DOHH2 (cell line): Measurements from ENCODE around the gene SLC12A6.

Source experiments
- CTCF ChIP-seq: fragments of 200-600 bp; sonication (generic); IDR thresholded peaks from one replicate; pipeline ENCODE4 v1.5.1; 2014; ENCODE audit warnings: antibody characterized with exemption, mild to moderate bottlenecking, low read depth, low read length; ENCODE audit not compliant: poor library complexity, severe bottlenecking
- EZH2phosphoT487 ChIP-seq: fragments of 200-600 bp; sonication (generic); IDR thresholded peaks from 2 replicates; pipeline ENCODE4 v1.6.1; 2017; ENCODE audit warnings: borderline replicate concordance, mild to moderate bottlenecking, antibody characterized with exemption, low read length, moderate library complexity, mixed read lengths

DNA sequence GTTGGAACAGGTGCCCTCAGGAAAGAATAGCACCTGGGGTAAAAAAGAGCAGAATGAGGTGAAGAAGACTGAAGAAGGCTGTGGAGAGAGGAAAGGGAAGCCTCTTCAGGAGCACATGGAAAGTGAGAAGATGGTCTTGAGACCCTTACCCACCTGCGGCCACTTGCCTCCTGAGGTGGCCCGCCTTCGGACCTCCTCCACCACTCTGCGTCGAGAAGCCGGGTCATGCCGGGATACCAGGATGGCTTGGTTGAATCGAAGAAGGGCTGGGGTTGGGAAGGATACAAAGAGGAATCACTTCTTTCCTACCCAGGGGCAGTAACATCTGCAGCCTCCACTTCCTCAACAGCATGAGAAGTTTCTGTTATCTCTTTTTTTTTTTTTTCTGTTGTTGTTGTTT lies 26.5 kb upstream of the SLC12A6 start:
- TF ChIP-seq CTCF (no peak), EZH2phosphoT487 (no peak)
